ENCODE data around the gene EFTUD2. TPM values are rescaled to one million over a fixed set of nuclear protein-coding genes. Genes with fewer than 3 reads are reported as not detected.

Gene EFTUD2
- total RNA-seq, 1 experiment from 2014 or later = 162 TPM

- TF ChIP-seq PRRX2 (CRISPR knock-in tag; IDR thresholded peaks at IDR 0.05) = 0 out of 2 replicates have a peak, but pooled peaks have one; percentile 11
- TF ChIP-seq ATF3 (CRISPR knock-in tag; conservative IDR thresholded peaks at IDR 0.05) = no peak
- TF ChIP-seq ARID4B (CRISPR knock-in tag; IDR thresholded peaks at IDR 0.05; ENCODE audit: borderline replicate concordance) = peak; percentile 87
- peak; percentile 95 for TF ChIP-seq MAX (CRISPR knock-in tag; IDR thresholded peaks at IDR 0.05)
- 0 out of 2 replicates have a peak, but pooled peaks have one; percentile 59 for TF ChIP-seq ERG (CRISPR knock-in tag; IDR thresholded peaks at IDR 0.05)
- no peak for TF ChIP-seq NR1H2 (CRISPR knock-in tag; IDR thresholded peaks at IDR 0.05)
- TF ChIP-seq ESRRA (CRISPR knock-in tag; IDR thresholded peaks at IDR 0.05; ENCODE audit: borderline replicate concordance) = no peak
- no peak for TF ChIP-seq ZNF532 (CRISPR knock-in tag; IDR thresholded peaks at IDR 0.05; ENCODE audit: borderline replicate concordance)
- peak; percentile 95 for TF ChIP-seq CREM (CRISPR knock-in tag; IDR thresholded peaks at IDR 0.05)
- TF ChIP-seq HMGA2 (CRISPR knock-in tag; IDR thresholded peaks at IDR 0.05) = 0 out of 2 replicates have a peak, but pooled peaks have one; percentile 21
- TF ChIP-seq ZNF396 (CRISPR knock-in tag; IDR thresholded peaks at IDR 0.05; ENCODE audit: borderline replicate concordance) = no peak
- no peak for TF ChIP-seq RORB (CRISPR knock-in tag; IDR thresholded peaks at IDR 0.05)
- peak; percentile 77; the same call in 1 of the 2 replicates for TF ChIP-seq ATF1 (CRISPR knock-in tag; IDR thresholded peaks at IDR 0.05)
- TF ChIP-seq CDX4 (CRISPR knock-in tag; IDR thresholded peaks at IDR 0.05; ENCODE audit: borderline replicate concordance) = no peak
- peak; percentile 49; the same call in 1 of the 2 replicates for TF ChIP-seq ZNF232 (CRISPR knock-in tag; IDR thresholded peaks at IDR 0.05)
- no peak for TF ChIP-seq ZBTB21 (CRISPR knock-in tag; IDR thresholded peaks at IDR 0.05; ENCODE audit: borderline replicate concordance)
- no peak for TF ChIP-seq ZNF416 (CRISPR knock-in tag; IDR thresholded peaks at IDR 0.05)
- TF ChIP-seq AFF4 (CRISPR knock-in tag; IDR thresholded peaks at IDR 0.05; ENCODE audit: borderline replicate concordance) = no peak
- 0 out of 2 replicates have a peak, but pooled peaks have one; percentile 48 for TF ChIP-seq KAT7 (CRISPR knock-in tag; IDR thresholded peaks at IDR 0.05; ENCODE audit: borderline replicate concordance)
- no peak for TF ChIP-seq ZBTB43 (CRISPR knock-in tag; IDR thresholded peaks at IDR 0.05)
- peak; percentile 82 for TF ChIP-seq GABPB1 (CRISPR knock-in tag; IDR thresholded peaks at IDR 0.05)
- no peak for TF ChIP-seq NFATC4 (CRISPR knock-in tag; IDR thresholded peaks at IDR 0.05)
Measured at GRCh38 chr17:44899074-44899782, at the start of gene EFTUD2 (continued).

Data from WTC11 (cell line).